Endothelial cell of umbilical vein (primary cell): Measurements from ENCODE around the gene SLC15A3. TPM values are rescaled to one million over a fixed set of nuclear protein-coding genes. Genes with fewer than 3 reads are reported as not detected.

Experiments used
- BruUV-seq: library from RNA; stranded (reverse); fragments of 400-500 nt; replicated peaks from 2 replicates; lab custom pipeline; 2021; lab: Mats Ljungman, UMichigan
- CTCF ChIA-PET: fragments of 300-600, 350-600 bp; sonication (Branson Sonifier 250); formaldehyde crosslinking; loops from one replicate; lab custom pipeline; 2021; ENCODE audit warnings: antibody characterized with exemption, inconsistent platforms; lab: Charles Lee
- POLR2A ChIA-PET: fragments of 300-600, 350-600 bp; sonication (Branson Sonifier 250); formaldehyde crosslinking; loops from one replicate; lab custom pipeline; 2021; ENCODE audit warnings: antibody characterized with exemption, inconsistent platforms; lab: Charles Lee
- DNase-seq: peaks from one replicate; pipeline ENCODE4 v3.0.0-alpha.2; 2011; ENCODE audit warnings: low read depth, low spot score
- FAIRE-seq: peaks from 2 replicates; lab custom pipeline; 2011; peaks lifted over from hg19 to GRCh38; lab: Jason Lieb, UNC
- H2AFZ ChIP-seq: 2 replicates; pipeline ENCODE4 v1.6.0; 2012; ENCODE audit warnings: low read depth, low read length, control low read depth, inconsistent platforms
- H3K27ac ChIP-seq: 2 replicates; pipeline ENCODE4 v1.5.1; 2011; ENCODE audit warnings: low read depth, mild to moderate bottlenecking, control low read depth, low read length, moderate library complexity; ENCODE audit not compliant: insufficient read depth
- H3K27me3 ChIP-seq, 2 experiments: 2 replicates each; pipeline versions ENCODE4 v1.6.0 to v1.6.1; 2011; ENCODE audit warnings: low read length in 2 of 2, mixed read lengths in 1 of 2; ENCODE audit not compliant: control insufficient read depth in 2 of 2, insufficient read depth in 2 of 2
- H3K36me3 ChIP-seq, 2 experiments: 2 replicates in 1 of 2; 3 replicates in 1 of 2; pipeline ENCODE4 v1.5.1; 2011; ENCODE audit warnings: low read length in 2 of 2, mild to moderate bottlenecking in 1 of 2, moderate library complexity in 1 of 2; ENCODE audit not compliant: control insufficient read depth in 2 of 2, insufficient read depth in 2 of 2; ENCODE audit errors: extremely low read depth in 1 of 2
- H3K4me1 ChIP-seq: 3 replicates; pipeline ENCODE4 v1.5.1; 2011; ENCODE audit warnings: mild to moderate bottlenecking, low read length; ENCODE audit not compliant: control insufficient read depth, insufficient read depth; ENCODE audit errors: extremely low read depth
- H3K4me2 ChIP-seq: 2 replicates; pipeline ENCODE4 v1.6.1; 2011; ENCODE audit warnings: low read length, control low read depth, mixed read lengths; ENCODE audit not compliant: insufficient read depth
- H3K4me3 ChIP-seq, 3 experiments: fragments of 200-600 bp in 1 of 3; sonication (generic), shearing (Covaris generic) in 1 of 3; replicated peaks in 1 of 3; 2 replicates each; pipeline ENCODE4 v1.5.1; 2011 to 2016; ENCODE audit warnings: control low read depth in 3 of 3, low read length in 3 of 3, mild to moderate bottlenecking in 2 of 3, inconsistent platforms in 1 of 3, low read depth in 1 of 3, moderate library complexity in 1 of 3; ENCODE audit not compliant: insufficient read depth in 1 of 3
- H3K79me2 ChIP-seq: 2 replicates; pipeline ENCODE4 v1.6.0; 2012; ENCODE audit warnings: low read length, inconsistent platforms; ENCODE audit not compliant: control insufficient read depth, insufficient read depth
- H3K9ac ChIP-seq: replicated peaks from 2 replicates; pipeline ENCODE3; 2011; ENCODE audit warnings: low read length, control low read depth; ENCODE audit not compliant: insufficient read depth; ENCODE audit errors: extremely low read depth
- H3K9me1 ChIP-seq: replicated peaks from 3 replicates; pipeline ENCODE4 v1.6.0; 2011; ENCODE audit warnings: mild to moderate bottlenecking, low read length; ENCODE audit not compliant: control insufficient read depth, insufficient read depth; ENCODE audit errors: extremely low read depth
- H3K9me3 ChIP-seq: replicated peaks from 2 replicates; pipeline ENCODE4 v1.5.1; 2012; ENCODE audit warnings: low read length, inconsistent platforms; ENCODE audit not compliant: control insufficient read depth, insufficient read depth
- H4K20me1 ChIP-seq: replicated peaks from 2 replicates; pipeline ENCODE3; 2011; ENCODE audit warnings: mild to moderate bottlenecking, low read length; ENCODE audit not compliant: control insufficient read depth, insufficient read depth; ENCODE audit errors: extremely low read depth
- CTCF ChIP-seq, 2 donors: IDR thresholded peaks; 1 replicate in 1 of 2; 2 replicates in 1 of 2; pipeline ENCODE4 v1.5.1; 2011; ENCODE audit warnings: low read length in 2 of 2, mild to moderate bottlenecking in 2 of 2, moderate library complexity in 2 of 2, control low read depth in 1 of 2, inconsistent platforms in 1 of 2, low read depth in 1 of 2; ENCODE audit not compliant: insufficient read depth in 1 of 2; ENCODE audit errors: extremely low read depth in 1 of 2
- EZH2 ChIP-seq: IDR thresholded peaks from 2 replicates; pipeline ENCODE4 v1.6.1; 2012; ENCODE audit warnings: borderline replicate concordance, low read depth, mild to moderate bottlenecking, moderate library complexity, low read length, inconsistent platforms; ENCODE audit not compliant: severe bottlenecking
- FOS ChIP-seq: IDR thresholded peaks from 2 replicates; pipeline ENCODE4 v1.6.1; 2011; ENCODE audit warnings: mild to moderate bottlenecking, low read length, moderate library complexity, borderline replicate concordance; ENCODE audit not compliant: insufficient read depth
- GATA2 ChIP-seq: IDR thresholded peaks from 2 replicates; pipeline ENCODE4 v1.7.0; 2011; ENCODE audit warnings: low read depth, mild to moderate bottlenecking, moderate library complexity, mixed read lengths, low read length; ENCODE audit not compliant: insufficient read length, insufficient read depth
- JUN ChIP-seq: IDR thresholded peaks from 2 replicates; pipeline ENCODE4 v1.6.1; 2011; ENCODE audit warnings: borderline replicate concordance, low read depth; ENCODE audit not compliant: insufficient read length, insufficient read depth
- MAX ChIP-seq: IDR thresholded peaks from 2 replicates; pipeline ENCODE4 v1.6.1; 2011; ENCODE audit not compliant: insufficient read depth, insufficient read length
- MYC ChIP-seq: IDR thresholded peaks from one replicate; pipeline ENCODE4 v1.6.1; 2011; ENCODE audit warnings: mild to moderate bottlenecking, low read depth, low read length
- POLR2A ChIP-seq: IDR thresholded peaks from 2 replicates; pipeline ENCODE4 v1.6.1; 2012; ENCODE audit warnings: low read depth, mild to moderate bottlenecking, control low read depth, low read length
- POLR2AphosphoS5 ChIP-seq: IDR thresholded peaks from 2 replicates; pipeline ENCODE4 v1.6.1; 2012; ENCODE audit warnings: low read depth, mild to moderate bottlenecking, control low read depth, low read length, moderate library complexity; ENCODE audit not compliant: insufficient read depth
- dilution Hi-C: fragments of 300-500 bp; cut with MboI; formaldehyde crosslinking; loops from one replicate; pipeline ENCODE4 v1.15.0; 2019; ENCODE audit warnings: low sequenced_read_pairs; ENCODE audit not compliant: extremely low pct_ligation_motif_present
- intact Hi-C: fragments of 100-400 bp; cut with micrococcal nuclease; formaldehyde crosslinking; loops from one replicate; pipeline ENCODE4 v1.10.0; 2022
- polyA plus RNA-seq, 4 experiments: library from polyadenylated mRNA; depleted of rRNA in 3 of 4; stranded (reverse) in 3 of 4; unstranded in 1 of 4; fragments of >200 nt; gene quantifications; 2 replicates each; pipeline versions ENCODE4 v1.2.1 to v1.2.3, GENCODE V29; 2011 to 2012; ENCODE audit warnings: missing spikeins in 1 of 4
- total RNA-seq: library from RNA; stranded (reverse); gene quantifications from 2 replicates; pipeline ENCODE4 v1.2.3, GENCODE V29; 2021

Gene SLC15A3
- total and polyA plus RNA-seq, 2 donors (not counting 3 experiments of a cell fraction or from before 2014, with no cell fraction given), result 3.3 to 4.4 TPM

- Histone ChIP-seq H3K9me1 (no peaks in the 10 kb centered on the region), H3K27me3 (no peaks in the 10 kb centered on the region), H3K4me3 (no peak overlapping the region), H3K79me2 (no peaks in the 10 kb centered on the region), H3K9me3 (no peaks in the 10 kb centered on the region), H3K4me2 (no peak overlapping the region), H3K9ac (no peak overlapping the region), H4K20me1 (no peaks in the 10 kb centered on the region), H3K36me3 (no peaks in the 10 kb centered on the region), H2AFZ (no peak overlapping the region), H3K4me1 (no peaks in the 10 kb centered on the region), H3K27ac (no peak overlapping the region)
- POLR2A ChIA-PET, result no interaction called here
- no peak for DNase-seq
- BruUV-seq, result no TSS peak
- TF ChIP-seq GATA2, result no peak
- TF ChIP-seq EZH2, result no peak
- TF ChIP-seq JUN, result no peak
- no peak for TF ChIP-seq POLR2AphosphoS5
- TF ChIP-seq MYC, result no peak
- TF ChIP-seq POLR2A, result no peak
- TF ChIP-seq MAX, result no peak
- TF ChIP-seq CTCF (IDR thresholded peaks at IDR 0.05; ENCODE audit: extremely low read depth in 1 of 2, insufficient read depth in 1 of 2, low read depth in 1 of 2, low read length in 2 of 2), result no peak
- TF ChIP-seq FOS, result no peak
- intact Hi-C loops, result no loop called here
- dilution Hi-C loops, result no loop called here
- CTCF ChIA-PET, result interaction anchor here (0.5 to 1.6 kb wide), 3 partner anchors 12 to 1253 kb away, joined by 3 to 5 read pairs (median 5); no protein-coding TSS in a partner anchor
- no peak for FAIRE-seq
Observed at GRCh38 chr11:60942970-60943565, 8.9 kb downstream of the SLC15A3 start.
